CD4-positive, alpha-beta T cell treated with Interleukin-12 subunit alpha and Interleukin-12 subunit beta, for 1 hour (primary cell): Measurements from ENCODE around the gene CLIP4.
"Not testable (repeated sequence)": the region's sequence is repeated elsewhere in the genome, so short reads cannot be mapped to it uniquely, and the experiment has no call there.

Experiments
- DNase-seq: peaks from one replicate; pipeline ENCODE4 v3.0.0-alpha.2; 2020

CLIP4 gene

DNA sequence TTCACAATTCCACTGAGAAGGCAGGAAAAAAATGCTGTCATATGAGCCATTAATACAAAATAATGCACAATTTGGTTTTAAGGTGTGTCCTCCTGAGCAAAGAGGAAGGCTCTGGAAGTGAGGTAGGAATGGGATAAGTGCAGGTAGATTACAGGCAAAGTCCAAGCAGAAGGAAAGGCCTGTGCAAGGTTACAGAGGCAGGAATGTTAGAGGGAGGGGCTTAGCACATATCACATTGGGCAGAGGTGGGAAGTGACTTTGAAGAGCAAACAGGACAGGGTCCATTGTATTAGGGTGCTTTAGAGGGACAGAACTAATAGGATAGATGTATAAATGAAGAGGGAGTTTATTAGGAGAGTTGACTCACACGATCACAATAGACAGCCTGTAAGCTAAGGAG, 14.7 kb upstream of the CLIP4 start:
- DNase-seq = no peak

DNA sequence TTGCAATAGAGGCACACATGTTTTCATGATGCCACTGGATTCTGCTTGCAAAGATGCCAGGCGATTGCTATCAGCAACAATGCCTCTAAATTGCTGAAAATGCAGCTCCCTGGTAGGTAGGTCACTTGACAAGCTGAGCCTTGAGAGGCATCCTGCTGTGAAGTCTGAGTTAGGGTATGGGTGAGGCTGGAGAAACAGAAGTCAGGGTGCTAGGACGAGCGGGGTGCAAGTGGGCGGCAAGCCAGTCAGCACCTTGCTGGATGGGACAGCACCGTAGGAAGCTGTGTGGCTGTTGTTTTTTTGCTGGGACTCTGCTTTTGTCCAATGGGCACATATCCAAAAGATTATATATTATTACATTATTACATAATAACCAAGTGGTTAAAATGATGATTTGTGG, 10.5 kb upstream of the CLIP4 start:
- DNase-seq = no peak

DNA sequence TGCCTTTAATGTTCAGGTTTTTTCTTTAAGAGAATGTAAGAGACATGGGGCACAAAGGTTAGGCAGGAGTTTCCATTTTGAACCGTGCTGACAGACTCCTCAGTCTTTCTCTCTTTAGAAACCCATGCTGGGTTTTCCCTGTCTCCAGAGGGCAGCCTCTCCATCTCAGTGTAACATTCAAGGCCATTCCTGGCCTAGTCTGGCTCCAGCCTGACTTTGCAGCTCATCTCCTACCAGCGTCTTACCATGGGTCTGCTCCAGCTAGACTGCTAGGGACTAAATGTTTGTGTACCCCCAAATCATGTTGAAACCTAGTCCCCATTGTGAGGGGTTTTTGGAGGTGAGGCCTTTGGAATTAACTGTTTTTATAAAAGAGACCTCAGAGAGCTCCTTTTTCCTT, 9.8 kb upstream of the CLIP4 start:
- DNase-seq = no peak

DNA sequence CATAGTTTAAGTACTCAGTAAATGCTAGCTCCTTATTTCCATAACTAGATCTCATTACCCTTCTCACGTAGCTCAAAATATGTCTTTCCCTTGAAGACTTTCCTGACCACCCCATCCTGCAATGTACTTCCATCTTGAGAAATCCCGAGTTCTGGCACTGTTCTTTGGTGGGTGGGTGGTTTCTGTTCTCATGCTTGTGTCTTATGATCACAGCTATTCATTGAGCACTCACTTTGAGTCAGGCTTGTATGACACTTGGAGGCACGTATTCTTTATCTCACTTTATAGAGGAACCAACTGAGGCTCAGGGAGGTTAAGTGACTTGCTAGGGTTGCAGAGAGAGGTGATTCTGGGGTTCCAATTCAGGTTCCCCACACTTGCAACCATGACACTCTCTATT, 9.0 kb upstream of the CLIP4 start:
- DNase-seq = no peak

DNA sequence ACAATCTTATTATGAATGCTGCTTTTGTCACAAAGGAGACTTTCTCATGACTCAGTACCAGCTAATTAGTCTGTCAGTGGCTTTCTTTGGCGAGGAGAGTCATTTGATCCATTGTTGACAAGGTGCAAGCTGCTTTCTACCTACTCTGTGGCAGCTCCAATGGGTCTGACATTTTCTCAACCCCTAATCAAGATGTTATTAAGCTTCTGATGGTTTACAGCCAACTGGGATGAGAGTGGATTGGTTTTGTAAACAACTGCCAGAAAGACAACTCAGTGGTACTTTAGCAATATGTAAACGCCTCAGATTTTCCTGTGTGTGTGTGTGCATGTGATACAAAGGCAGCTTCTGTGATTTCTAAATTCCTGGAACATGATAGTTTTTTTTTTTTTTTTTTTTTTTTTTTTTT, 8.2 kb upstream of the CLIP4 start:
- no peak for DNase-seq

DNA sequence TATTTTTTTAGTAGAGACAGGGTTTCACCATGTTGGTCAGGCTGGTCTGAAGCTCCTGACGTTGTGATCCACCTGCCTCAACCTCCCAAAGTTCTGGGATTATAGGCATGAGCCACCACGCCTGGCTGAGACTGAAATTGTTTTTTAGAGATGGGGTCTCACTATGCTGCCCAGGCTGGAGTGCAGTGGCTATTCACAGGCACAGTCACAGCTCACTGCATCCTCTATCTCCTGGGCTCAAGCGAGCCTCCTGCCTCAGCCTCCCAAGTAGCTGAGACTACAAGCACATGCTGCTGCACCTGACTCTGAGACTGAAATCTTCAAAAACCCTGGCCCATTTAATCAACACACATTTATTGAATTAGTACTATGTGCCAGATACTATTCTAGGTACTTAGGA, 7.7 kb upstream of the CLIP4 start:
- not testable (repeated sequence) for DNase-seq

DNA sequence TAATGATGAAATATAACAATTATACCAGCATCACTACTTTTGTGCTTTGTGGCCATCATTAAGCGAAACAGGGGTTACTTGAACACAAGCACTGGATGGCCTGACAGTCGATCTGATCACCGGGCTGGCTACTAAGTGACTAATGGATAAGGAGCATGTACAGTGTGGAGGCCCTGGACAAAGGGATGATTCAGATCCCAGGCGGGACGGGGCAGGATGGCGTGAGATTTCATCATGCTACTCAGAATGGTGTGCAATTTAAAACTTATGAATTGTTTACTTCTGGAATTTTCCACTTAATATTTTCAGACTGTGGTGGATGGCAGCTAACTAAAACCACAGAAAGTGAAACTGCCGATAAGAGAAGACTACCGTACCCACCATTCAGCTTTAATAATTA, 7.0 kb upstream of the CLIP4 start:
- DNase-seq = no peak

DNA sequence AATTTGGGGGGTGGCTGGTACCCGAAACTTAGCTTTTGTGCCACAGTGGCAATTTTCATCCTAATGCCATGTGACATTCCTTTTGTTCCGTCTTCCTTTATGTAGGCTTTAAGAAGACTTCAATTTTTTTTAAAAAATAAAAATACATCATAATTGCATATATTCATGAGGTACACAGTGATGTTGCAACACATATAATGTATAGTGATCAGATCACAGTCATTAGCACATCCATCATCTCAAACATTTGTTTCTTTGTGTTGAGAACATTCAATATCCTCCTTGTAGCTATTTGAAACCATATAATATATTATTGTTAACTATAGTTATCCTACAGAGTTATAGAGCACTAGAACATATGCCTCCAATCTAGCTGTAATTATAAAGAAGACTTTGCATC, 6.0 kb upstream of the CLIP4 start:
- DNase-seq = no peak

DNA sequence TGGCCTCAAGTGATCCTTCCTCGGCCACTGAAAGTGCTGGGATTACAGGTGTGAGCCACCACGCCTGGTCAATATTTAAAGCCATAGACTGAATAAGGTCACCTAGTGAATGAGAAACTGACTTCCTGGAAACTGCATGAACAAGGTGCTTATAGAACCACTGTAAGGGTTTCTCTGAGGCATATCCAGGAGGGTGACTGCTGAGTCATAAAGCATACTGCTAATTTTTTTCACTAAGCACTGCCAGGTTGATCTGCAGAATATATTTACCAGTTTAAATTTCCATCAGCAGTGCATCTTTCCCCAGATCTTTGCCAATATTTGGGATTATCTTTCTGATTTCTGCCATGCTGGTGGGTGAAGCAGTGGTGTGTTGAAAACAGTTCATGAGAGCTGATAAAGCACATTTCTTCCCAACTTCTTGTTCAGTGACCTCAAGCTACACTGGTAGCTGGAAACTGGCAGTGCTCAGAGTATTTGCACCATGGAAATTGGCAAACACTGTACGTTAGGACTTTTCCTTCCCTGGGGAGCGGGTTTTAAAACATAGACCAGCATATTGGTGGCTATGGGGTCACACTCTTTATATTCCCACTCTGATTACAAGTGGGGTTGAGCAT, 4.2 kb upstream of the CLIP4 start:
- DNase-seq = no peak

DNA sequence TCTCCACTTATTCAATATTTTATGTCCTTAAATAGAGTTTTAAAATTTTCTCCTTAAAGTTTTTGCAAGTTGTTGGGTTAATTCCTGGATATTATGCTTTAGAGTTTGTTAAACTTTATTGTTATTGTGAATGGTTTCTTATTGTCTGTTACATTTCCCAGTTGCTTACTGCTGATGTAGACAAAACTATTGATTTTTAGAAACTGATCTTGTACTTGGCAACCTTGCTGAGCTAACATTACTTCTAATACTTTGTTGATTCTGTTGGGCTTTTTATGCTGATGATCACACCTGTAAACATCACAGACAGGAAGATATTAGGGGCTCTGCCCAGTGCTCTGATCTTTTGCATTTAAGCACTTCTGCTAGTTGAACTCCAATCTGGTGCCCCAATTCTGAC, 2.8 kb upstream of the CLIP4 start:
- DNase-seq = no peak

DNA sequence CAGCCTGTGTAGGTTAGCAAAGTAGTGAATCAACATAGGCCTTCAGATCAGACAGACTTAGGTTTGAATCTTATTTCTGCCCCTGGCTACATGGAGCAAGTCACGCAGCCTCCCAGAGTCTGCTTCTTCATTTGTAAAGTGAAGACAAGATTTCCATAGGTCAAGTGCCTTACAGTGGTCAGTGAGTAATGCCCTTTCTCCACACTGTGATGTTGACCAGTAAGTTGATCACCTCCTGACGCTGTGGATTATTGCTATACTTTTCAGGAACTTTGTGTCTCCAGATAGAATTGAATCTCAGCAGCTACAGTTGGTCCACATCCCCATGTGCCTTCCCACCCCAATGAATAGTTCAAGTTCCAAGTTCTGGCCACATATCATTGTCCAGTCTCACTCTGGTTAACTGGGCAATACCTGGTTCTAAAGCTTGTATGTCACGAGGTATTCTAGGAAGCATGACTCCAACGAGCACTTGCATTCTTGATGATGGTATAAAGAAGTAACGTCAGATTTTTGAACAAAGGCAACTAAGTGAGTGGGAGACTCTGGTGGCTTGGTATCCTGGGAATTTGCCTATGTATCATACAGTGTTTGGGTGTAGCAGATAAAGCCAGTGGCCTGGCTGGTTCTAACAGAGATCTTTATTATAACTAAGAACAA, 2.1 kb upstream of the CLIP4 start:
- DNase-seq = no peak

DNA sequence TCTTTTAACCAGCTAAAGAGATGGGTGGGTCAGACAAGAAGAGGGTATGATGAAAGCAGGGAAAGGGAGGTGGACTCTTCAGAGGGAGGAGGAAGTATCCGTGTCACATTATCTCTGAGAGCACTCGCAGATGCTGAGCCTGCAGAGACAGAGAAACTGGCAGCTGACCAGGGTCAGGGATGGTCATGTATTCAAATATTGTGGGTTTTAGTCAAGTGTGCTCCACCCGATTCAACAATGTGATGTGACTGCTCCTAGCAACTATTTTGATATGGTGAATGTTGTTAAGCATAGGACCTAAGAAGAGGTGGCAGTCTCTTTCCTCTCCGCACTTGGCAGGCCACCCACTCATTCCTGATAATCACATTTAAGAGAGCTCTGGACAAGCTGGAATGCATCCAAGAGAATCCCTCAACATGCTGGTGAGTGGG, 1.3 kb upstream of the CLIP4 start:
- DNase-seq = peak; percentile 7

DNA sequence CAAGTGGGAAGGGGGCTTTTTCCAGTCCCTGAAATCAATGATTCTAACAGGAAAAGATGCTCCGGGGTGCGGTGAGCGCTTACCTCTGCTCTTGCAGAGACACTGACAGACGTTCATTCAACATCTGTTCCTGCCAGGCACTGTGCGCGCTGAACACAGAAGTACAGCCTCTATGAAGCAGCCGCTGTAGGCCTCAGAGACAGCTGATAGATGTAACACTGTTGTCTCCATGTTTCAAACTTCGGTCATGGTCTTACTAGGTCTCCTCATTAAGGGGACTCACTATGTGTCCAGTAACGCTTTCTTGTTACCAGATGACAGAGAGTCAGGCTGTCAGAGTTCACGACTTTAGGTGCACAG, 649 bp upstream of the CLIP4 start:
- DNase-seq = no peak

DNA sequence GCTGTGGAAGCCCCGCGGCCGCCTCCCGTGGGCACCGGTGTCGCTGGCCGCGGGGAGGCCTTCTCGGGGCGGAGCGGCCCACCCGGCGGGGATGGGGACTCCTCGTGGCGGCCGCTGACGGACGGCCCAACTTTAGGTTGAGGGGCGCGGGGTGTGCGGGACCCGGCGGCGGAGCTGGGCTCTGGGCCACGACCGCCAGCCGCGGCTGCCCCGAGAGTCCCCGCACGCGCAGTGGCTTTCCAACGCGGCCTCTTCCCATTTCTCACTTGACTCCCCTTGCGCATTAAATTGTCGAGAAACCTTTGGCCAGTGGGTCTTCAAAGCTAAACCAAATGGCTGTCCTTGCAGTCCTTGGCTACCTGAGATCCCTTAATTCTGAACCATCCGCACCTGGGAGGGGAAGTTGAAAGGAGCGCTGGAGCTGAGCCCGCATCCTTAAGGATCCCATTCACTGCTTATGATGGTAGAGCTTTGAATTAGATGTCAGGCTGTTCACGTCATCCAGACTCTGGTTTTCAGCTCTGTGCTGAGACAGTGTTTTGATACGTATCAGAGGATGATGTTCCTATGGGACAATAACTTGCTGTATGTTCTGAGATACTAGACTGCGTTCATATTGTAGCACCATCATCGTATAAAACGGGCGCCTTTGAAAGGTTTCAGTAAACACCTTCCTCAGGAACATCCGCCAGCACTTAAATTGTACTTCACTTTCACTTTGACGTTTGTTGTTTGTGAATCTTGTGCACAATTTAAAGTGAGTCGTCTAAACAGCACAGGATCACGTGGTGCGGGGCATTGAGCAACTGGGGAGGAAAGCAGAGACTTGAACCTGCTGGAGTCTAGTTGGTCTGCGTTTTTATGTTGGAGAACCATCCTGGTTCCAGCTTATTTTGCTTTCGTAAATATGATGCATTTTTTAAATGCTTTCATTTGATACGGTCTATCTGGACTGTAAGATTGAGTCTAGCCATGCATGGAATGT, 874 bp downstream of the CLIP4 start:
- DNase-seq = peak; percentile 78

DNA sequence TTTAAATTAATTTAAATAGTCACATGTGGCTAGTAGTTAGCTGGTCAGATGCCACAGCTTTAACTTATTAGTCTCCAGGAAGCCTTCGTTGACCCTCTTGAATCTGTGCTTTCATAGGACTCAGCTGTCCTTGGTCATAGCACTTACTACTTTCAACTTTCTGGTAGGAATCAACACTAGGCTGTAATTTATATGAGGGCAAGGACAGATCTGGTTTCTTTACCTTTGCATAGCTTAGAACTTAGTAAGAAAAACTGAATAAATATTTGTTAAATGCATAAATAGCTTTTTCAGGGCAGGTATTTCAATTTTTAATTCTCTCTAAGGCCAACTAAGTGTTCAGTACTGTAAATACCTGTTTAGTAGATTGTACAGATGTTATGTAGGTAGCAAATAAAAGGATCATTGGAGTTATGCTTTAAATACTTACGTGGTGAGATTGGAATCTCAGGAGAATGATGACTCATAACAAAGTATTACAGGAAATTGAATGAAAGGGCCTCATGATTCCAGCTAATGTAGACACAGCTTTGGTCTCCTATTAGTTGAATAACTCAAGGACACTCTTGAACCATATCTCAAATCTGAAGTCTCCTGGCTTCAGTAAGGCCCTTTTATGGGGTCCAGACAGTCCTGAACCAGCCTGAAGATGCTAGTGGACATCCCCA, 2.6 kb downstream of the CLIP4 start:
- DNase-seq = no peak

DNA sequence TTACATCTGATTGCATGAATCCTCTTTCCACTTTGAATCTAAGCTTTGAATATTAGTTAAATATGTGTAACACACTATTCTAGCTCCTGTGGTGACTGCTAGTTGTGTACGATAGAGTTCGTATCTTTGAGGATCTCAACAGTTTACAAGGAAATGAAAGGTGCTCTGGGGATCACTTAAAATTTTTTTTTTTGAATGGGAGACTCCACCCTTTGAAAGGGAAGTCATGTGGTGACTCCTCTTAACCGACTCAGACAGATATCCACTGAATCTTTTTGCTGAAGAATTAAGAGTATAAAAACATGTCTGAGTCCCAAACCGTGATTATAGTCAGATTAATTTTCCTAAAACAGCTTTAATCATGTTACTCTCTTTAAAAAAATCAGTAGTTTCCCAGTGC, 4.0 kb downstream of the CLIP4 start:
- DNase-seq = peak; percentile 14

DNA sequence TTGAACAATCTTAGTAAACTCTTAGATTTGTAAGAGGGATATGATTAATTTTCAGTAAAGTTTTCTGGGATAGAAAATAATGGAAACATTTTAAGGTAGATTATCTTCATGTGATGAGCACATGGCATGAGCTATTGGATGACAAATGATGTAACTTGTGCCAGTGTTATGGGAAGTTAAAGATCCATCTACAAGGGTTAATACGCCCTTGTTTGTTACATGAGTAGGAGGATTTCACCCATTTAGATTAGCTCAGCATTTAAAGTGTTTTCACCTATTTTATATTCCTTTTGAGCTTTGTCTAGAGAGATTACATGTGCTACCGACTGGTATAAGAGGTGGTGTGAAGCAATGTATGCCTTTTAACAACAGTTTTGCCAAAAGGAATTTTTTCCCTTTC, 5.6 kb downstream of the CLIP4 start:
- no peak for DNase-seq

DNA sequence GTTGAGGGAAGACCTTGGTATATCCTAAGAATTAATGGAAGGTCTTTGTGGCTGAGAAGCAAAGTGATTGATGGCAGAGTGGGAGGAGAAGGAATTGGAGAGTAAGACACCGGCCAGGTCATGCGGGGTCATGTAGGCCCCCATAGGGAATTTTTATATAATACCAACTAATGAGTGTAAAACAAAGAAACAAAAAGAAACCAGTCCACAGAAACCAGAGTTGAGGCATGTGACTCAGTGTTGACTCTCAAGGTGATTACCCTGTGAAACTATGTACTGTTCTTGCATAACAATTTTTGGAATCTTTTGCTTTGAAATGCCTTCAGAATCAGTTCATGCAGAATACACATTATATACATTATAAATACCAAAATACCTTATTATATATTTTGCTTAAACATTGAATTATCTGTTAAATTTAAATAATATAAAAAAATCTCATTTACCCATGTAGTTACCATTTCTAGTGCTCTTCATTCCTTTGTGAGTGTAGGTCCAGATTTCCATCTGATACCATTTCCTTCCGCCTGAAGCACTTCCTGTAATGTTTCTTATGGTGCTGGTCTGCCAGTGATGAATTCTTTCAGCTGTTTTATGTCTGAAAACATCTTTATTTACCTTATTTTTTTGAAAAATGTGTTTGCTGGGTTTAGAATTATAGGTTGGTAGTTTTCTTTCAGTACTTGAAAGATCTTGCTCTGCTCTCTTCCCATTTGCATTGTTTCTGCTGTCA, 8.6 kb downstream of the CLIP4 start:
- no peak for DNase-seq

DNA sequence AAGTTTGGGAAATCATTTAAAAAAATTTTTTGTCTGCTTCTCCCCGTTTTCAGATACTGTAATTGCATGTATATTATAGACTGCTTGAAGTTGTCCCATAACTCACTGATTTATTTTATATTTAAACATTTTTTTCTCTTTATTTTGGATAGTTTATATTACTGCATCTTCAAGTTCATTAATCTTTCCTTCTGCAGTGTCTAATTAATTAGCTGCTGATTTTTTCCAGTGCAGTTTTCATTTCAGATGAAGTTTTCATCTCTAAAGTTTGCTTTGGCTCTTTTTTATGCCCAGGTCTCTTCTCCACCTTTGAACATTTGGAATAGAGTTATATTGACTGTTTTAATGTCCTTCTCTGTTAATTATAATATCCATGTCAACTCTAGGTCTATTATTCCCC, 9.3 kb downstream of the CLIP4 start:
- DNase-seq = no peak

DNA sequence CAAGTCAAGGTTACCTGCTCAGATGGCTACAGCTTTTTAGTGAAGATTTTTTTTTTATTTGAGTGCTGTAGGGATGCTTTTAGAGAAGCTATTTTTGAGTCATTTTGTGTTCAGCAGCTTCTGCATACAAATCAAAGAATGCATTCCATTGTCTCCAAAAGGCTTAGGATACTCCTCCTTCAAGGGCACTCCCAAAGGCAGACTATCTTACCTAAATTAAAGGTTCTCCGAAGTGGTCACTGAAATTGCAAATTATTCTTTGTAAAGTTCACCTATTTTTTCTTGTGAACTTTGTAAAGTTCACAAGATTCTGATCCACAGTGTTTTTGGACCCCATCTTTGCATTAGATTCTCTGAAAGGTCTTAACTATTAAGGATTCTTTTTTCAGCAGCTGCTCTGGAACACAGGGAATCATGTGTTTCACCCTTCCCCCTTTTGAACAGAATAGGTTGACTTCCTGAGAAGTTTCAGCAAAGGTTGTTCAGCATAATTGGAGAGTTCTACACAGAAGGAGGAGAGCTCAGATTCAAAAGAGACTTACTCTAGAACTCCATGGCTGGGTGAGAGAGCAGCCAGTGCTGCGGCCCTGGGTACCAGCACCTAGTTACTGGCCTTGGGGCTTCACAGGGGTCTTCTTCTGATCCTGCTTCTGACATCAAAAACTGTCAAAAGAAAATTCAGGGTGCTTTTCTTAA, 14.5 kb downstream of the CLIP4 start:
- DNase-seq = no peak

DNA sequence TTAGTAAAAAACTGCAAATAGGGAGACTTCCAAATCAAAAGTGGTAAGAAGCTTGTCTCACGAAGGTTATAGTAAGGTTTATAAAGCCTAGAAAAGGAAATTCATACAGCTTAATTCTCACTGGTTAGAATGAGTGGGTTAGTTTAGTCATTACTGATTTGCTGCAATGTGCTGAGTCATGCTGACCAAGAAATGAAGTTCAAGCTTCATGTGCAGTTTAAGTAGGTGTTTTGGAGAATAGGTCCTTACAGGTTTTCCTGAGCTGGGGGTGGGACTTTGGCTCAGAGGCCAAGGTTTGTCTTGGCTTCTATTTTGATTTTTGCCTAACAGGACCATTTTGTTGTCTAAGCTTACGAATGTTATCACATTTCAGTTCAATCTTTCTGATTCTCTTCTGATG, 15.1 kb downstream of the CLIP4 start:
- DNase-seq = no peak

DNA sequence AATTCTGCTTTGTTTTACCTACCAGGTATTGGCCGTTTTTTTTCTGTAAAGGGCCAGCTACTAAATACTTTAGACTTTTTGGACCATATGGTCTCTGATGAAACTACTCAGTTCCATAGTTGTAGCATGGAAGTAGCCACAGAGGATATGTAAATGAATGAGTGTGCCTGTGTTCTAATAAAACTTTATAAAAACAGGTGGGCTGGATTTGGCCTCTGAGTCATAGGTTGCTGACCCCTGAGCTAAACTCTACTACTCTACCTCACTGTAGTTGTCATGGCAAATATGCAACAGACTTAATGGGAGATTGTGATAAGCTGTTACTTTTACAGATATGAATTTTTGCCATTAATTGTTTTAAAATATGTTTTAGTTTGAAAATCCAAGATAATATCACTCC, 19.7 kb downstream of the CLIP4 start:
- no peak for DNase-seq
